HL-60 (cell line): ENCODE measurements around the gene SPTBN5.

Source experiments
- DNase-seq, 2 experiments: peaks; one replicate each; pipeline ENCODE4 v3.0.0-alpha.2; 2010 to 2020; ENCODE audit warnings: low read depth in 1 of 2, low spot score in 1 of 2
- H3K27ac ChIP-seq: fragments of 250-450 bp; sonication (Bioruptor Pico); replicated peaks from 2 replicates; pipeline ENCODE4 v1.5.1; 2020; ENCODE audit warnings: mild to moderate bottlenecking, moderate library complexity
- H3K27me3 ChIP-seq: fragments of 250-450 bp; sonication (Bioruptor Pico); 2 replicates; pipeline ENCODE4 v1.5.1; 2021; ENCODE audit warnings: mild to moderate bottlenecking, moderate library complexity; ENCODE audit not compliant: insufficient read depth, poor library complexity, severe bottlenecking
- H3K4me3 ChIP-seq: replicated peaks from 2 replicates; pipeline ENCODE4 v1.5.1; 2011; ENCODE audit warnings: mild to moderate bottlenecking, control low read depth, low read length; ENCODE audit not compliant: insufficient read depth
- CTCF ChIP-seq: IDR thresholded peaks from one replicate; pipeline ENCODE4 v1.5.1; 2011; ENCODE audit warnings: low read length, control low read depth, inconsistent platforms; ENCODE audit not compliant: insufficient read depth
- GABPA ChIP-seq: IDR thresholded peaks from 2 replicates; pipeline ENCODE4 v1.6.1; 2012; ENCODE audit warnings: low read depth
- POLR2AphosphoS5 ChIP-seq: IDR thresholded peaks from 2 replicates; pipeline ENCODE4 v1.6.1; 2012; ENCODE audit warnings: low read depth
- REST ChIP-seq: IDR thresholded peaks from 2 replicates; pipeline ENCODE4 v1.6.1; 2012; ENCODE audit warnings: low read depth; ENCODE audit not compliant: insufficient replicate concordance
- SPI1 ChIP-seq: IDR thresholded peaks from 2 replicates; pipeline ENCODE4 v1.6.1; 2012; ENCODE audit warnings: low read depth, mild to moderate bottlenecking, borderline replicate concordance

The SPTBN5 gene

DNA sequence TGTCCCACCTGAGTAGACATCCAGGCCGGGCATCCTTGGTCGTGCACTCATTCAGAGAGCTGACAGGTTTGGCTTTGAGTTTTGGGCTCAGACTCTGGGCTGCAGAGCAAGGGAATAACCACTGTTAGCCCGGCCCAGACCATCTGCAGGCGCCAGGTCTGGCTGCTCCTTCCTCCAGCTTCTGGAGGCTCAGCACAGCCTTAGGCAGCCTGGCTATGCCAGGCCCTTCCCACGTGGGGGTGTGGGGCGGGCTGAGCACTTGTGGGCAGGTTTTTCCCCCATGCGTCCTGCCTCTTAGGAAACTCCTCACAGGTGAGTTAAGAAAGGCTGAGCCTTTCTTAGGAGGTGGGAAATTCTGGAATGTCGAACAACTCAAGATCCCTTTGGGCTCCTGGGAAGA lies 44.0 kb downstream of the SPTBN5 start:
- H3K27me3 ChIP-seq: no peaks in the 10 kb centered on the region
- H3K4me3 ChIP-seq: no peak overlapping the region
- no peak overlapping the region for H3K27ac ChIP-seq
- no peak for TF ChIP-seq POLR2AphosphoS5
- no peak for TF ChIP-seq REST
- TF ChIP-seq SPI1: no peak
- TF ChIP-seq CTCF: no peak
- TF ChIP-seq GABPA: no peak
- DNase-seq: no peak

DNA sequence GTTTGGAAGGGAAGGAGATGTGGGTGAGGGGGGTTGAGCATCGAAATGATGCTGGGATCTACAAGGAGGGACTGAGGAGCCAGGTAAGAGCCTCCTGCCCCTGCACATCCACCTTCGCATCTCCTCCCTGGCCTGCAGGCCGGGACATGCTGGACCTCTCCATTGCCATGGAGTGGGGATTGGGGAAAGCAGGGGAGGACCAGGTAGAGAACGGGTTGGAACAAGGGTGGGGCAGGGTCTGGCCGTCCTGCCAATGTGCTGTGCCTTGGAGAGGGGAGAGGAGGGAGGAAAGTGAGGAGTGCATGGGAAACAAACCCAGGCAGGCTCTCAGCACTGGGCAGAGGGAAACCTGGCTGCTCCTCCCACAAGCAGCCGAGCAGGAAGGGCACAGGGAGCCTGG lies 44.6 kb downstream of the SPTBN5 start:
- no peak for DNase-seq
- no peak overlapping the region for H3K4me3 ChIP-seq
- no peak for TF ChIP-seq GABPA
- TF ChIP-seq REST: no peak
- TF ChIP-seq SPI1: no peak
- TF ChIP-seq POLR2AphosphoS5: no peak
- TF ChIP-seq CTCF: no peak
- no peaks in the 10 kb centered on the region for H3K27me3 ChIP-seq
- no peak overlapping the region for H3K27ac ChIP-seq

- Histone ChIP-seq H3K27ac (no peak overlapping the region), H3K4me3 (no peak overlapping the region), H3K27me3 (no peaks in the 10 kb centered on the region)
- no peak for TF ChIP-seq GABPA
- TF ChIP-seq SPI1: no peak
- no peak for TF ChIP-seq POLR2AphosphoS5
- no peak for TF ChIP-seq CTCF
- no peak for TF ChIP-seq REST
- no peak for DNase-seq
Observed at GRCh38 chr15:41848631-41849030, 45.2 kb downstream of the SPTBN5 start.
